Measurements from ENCODE around the gene ACKR2. TPM values are rescaled to one million over a fixed set of nuclear protein-coding genes. Genes with fewer than 3 reads are reported as not detected.
A peak's percentile ranks its signal among the peaks of the same experiment; 100 is the strongest.

ACKR2 gene
- total RNA-seq, 4 donors from 2014 or later = 1.4 to 9.2 (median 5.2) TPM

DNA sequence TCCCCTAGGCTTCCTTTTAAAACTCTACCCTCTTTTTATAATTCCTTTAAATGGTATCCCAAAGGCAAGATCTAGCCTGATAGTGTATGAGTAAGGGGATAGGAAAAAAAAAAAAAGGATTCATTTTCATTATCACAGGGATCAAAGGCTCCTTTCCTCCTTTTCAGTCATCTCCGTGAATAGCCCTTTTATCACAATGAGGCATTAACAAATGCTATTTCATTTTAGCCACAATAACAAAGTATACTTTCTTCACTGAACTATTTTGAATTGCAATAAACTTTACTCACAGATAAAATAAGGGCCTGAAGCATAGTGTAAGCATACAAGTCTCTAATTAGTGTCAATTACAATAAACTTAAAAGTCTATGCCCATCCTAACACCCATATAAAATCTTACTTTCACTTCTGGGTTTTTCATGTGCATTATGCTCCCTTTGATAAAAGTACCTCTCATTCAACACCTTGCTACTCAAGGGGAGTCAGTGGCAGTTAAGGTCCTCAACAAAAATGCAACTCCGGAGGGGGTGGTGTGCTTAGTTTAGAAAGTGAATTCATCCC is 13.5 kb upstream of the ACKR2 start:
- Histone ChIP-seq H3K4me3 (no peak overlapping the region), H3K27ac (no peak overlapping the region), H3K9me3 (no peaks in the 10 kb centered on the region), H3K27me3 (no peaks in the 10 kb centered on the region), H3K36me3 (peaks cover 0 to 8% (median 3%) of the 10 kb centered on the region in 4 donors), H3K4me1 (peaks cover 4 to 36% (median 11%) of the 10 kb centered on the region in 4 donors)
- intact Hi-C loops (cut with DNase I; ENCODE audit: low total_unique reads) (no loop called here), in situ Hi-C loops (cut with MboI; ENCODE audit: low pct_ligation_motif_present in 1 of 4, low pct_unique_long_range_greater_than_20kb in 1 of 4, low sequenced_read_pairs in 3 of 4) (no loop called here)
- no peak for DNase-seq
- TF ChIP-seq, protein P1, sequence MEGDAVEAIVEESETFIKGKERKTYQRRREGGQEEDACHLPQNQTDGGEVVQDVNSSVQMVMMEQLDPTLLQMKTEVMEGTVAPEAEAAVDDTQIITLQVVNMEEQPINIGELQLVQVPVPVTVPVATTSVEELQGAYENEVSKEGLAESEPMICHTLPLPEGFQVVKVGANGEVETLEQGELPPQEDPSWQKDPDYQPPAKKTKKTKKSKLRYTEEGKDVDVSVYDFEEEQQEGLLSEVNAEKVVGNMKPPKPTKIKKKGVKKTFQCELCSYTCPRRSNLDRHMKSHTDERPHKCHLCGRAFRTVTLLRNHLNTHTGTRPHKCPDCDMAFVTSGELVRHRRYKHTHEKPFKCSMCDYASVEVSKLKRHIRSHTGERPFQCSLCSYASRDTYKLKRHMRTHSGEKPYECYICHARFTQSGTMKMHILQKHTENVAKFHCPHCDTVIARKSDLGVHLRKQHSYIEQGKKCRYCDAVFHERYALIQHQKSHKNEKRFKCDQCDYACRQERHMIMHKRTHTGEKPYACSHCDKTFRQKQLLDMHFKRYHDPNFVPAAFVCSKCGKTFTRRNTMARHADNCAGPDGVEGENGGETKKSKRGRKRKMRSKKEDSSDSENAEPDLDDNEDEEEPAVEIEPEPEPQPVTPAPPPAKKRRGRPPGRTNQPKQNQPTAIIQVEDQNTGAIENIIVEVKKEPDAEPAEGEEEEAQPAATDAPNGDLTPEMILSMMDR (IDR thresholded peaks at IDR 0.05) = no peak
- TF ChIP-seq EP300 (IDR thresholded peaks at IDR 0.05; ENCODE audit: low read depth) (no peak), POLR2A (IDR thresholded peaks at IDR 0.05) (no peak), POLR2AphosphoS5 (IDR thresholded peaks at IDR 0.05) (no peak)
- 69 to 77% methylated on average over 2 of the region's 2 CpGs for WGBS, 2 donors (ENCODE audit: low coverage in 1 of 2)

DNA sequence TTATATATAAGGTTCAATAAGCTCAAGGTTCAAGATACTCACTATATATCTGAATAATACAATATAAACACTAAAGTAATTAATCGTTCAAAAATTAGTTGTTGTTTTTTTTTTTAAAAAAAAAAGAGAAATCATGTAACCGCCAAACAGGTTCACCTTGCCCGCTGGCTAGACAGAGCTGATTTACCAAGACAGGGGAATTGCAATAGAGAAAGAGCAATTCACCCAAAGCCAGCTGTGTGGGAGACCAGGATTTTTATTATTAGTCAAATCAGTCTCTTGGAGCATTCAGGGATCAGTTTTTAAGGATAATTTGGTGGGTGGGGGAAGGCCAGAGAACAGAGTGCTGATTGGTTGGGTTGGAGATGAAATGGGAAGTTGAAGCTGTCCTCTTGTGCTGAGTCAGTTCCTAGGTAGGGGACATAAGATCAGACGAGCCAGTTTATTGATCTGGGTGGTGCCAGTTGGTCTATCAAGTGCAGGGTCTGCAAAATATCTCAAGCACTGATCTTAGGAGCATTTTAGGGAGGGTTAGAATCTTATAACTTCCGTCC is 12.8 kb upstream of the ACKR2 start:
- Histone ChIP-seq H3K4me3 (no peak overlapping the region), H3K27ac (no peak overlapping the region), H3K27me3 (no peaks in the 10 kb centered on the region), H3K4me1 (peaks cover 8 to 38% (median 15%) of the 10 kb centered on the region in 4 donors), H3K36me3 (peaks cover 0 to 6% (median 3%) of the 10 kb centered on the region in 4 donors), H3K9me3 (no peaks in the 10 kb centered on the region)
- in situ Hi-C loops (cut with MboI; ENCODE audit: low pct_ligation_motif_present in 1 of 4, low pct_unique_long_range_greater_than_20kb in 1 of 4, low sequenced_read_pairs in 3 of 4) (no loop called here), intact Hi-C loops (cut with DNase I; ENCODE audit: low total_unique reads) (no loop called here)
- TF ChIP-seq EP300 (IDR thresholded peaks at IDR 0.05; ENCODE audit: low read depth) (no peak), POLR2AphosphoS5 (IDR thresholded peaks at IDR 0.05) (no peak), POLR2A (IDR thresholded peaks at IDR 0.05) (no peak)
- TF ChIP-seq, protein P1 (IDR thresholded peaks at IDR 0.05) = no peak
- WGBS, 2 donors (ENCODE audit: low coverage in 1 of 2) = 89 to 96% methylated on average over 4 of the region's 5 CpGs
- DNase-seq = no peak

DNA sequence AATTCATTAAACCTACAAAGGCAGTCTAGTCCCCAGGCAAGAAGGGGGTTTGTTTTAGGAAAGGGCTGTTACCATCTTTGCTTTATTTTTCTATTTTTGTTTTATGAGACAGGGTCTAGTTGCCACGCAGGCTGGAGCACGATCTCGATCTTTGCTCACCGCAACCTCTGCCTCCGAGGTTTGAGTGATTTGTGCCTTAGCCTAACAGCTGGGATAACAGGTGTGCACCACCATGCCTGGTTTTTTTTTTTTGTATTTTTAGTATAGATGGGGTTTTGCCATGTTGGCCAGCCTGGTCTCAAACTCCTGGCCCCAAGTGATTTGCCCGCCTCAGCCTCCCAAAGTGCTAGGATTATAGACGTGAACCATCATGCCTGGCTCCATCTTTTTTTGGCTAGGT is 9.9 kb upstream of the ACKR2 start:
- H3K36me3 ChIP-seq = no peaks in the 10 kb centered on the region
- TF ChIP-seq, protein P1 (IDR thresholded peaks at IDR 0.05) = no peak
- no peak overlapping the region for H3K4me3 ChIP-seq
- no peaks in the 10 kb centered on the region for H3K27me3 ChIP-seq
- intact Hi-C loops (cut with DNase I; ENCODE audit: low total_unique reads) = no loop called here
- no peaks in the 10 kb centered on the region for H3K9me3 ChIP-seq
- H3K27ac ChIP-seq = peak overlapping the region in 1 of 4 donors; percentile 98
- H3K4me1 ChIP-seq = peaks cover 17 to 55% (median 32%) of the 10 kb centered on the region in 4 donors
- DNase-seq = no peak
- 82 to 94% methylated on average over 2 to 7 of the region's 7 CpGs for WGBS, 2 donors (ENCODE audit: low coverage in 1 of 2)
- in situ Hi-C loops (cut with MboI; ENCODE audit: low pct_ligation_motif_present in 1 of 4, low pct_unique_long_range_greater_than_20kb in 1 of 4, low sequenced_read_pairs in 3 of 4) = no loop called here

DNA sequence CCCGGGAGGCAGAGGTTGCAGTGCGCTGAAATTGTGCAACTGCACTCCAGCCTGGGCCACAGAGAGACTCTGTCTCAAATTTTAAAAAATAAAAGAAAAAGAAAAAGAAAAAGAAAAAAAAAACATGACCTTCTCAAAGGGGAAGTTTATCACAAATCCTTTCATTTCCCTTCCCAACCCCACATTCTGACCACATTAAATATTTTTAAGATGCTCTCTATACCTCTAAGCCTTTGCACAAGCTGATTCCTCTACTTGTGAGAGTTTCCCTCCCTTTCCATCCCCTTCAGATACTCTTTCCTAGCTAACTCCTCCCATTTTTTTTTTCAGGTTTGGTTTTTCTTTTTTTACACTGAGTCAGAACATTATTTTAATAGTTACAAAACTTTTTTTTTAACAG is 9.0 kb upstream of the ACKR2 start:
- 88 to 100% methylated on average over 2 of the region's 2 CpGs for WGBS, 2 donors (ENCODE audit: low coverage in 1 of 2)
- no peak for DNase-seq
- Histone ChIP-seq H3K27ac (peak overlapping the region; percentile 48 to 99 (median 98)), H3K4me1 (peaks cover 17 to 56% (median 37%) of the 10 kb centered on the region in 4 donors), H3K27me3 (no peaks in the 10 kb centered on the region), H3K9me3 (no peaks in the 10 kb centered on the region), H3K4me3 (no peak overlapping the region), H3K36me3 (no peaks in the 10 kb centered on the region)
- intact Hi-C loops (cut with DNase I; ENCODE audit: low total_unique reads) = no loop called here
- TF ChIP-seq POLR2A (IDR thresholded peaks at IDR 0.05) (no peak), EP300 (IDR thresholded peaks at IDR 0.05; ENCODE audit: low read depth) (no peak), POLR2AphosphoS5 (IDR thresholded peaks at IDR 0.05) (no peak)
- TF ChIP-seq, protein P1 (IDR thresholded peaks at IDR 0.05) = no peak
- in situ Hi-C loops (cut with MboI; ENCODE audit: low pct_ligation_motif_present in 1 of 4, low pct_unique_long_range_greater_than_20kb in 1 of 4, low sequenced_read_pairs in 3 of 4) = no loop called here

Measured in transverse colon (tissue), 4 donors.